Skeletal muscle cell (primary cell): Measurements from ENCODE around the gene VWC2L.
A peak's percentile ranks its signal among the peaks of the same experiment; 100 is the strongest.

Experiments used
- DNase-seq: peaks from one replicate; pipeline ENCODE4 v3.0.0-alpha.2; 2010; ENCODE audit warnings: low read depth
- H3K4me3 ChIP-seq: 2 replicates; pipeline ENCODE4 v1.5.1; 2011; ENCODE audit warnings: low read depth, mild to moderate bottlenecking, control low read depth, low read length, moderate library complexity

The VWC2L gene

GRCh38 chr2:214574084-214574781 lies 163.4 kb downstream of the VWC2L start:
- no peak overlapping the region for H3K4me3 ChIP-seq
- no peak for DNase-seq

GRCh38 chr2:214575030-214575429 lies 164.2 kb downstream of the VWC2L start:
- no peak overlapping the region for H3K4me3 ChIP-seq
- DNase-seq = no peak

GRCh38 chr2:214575465-214575864 lies 164.6 kb downstream of the VWC2L start:
- H3K4me3 ChIP-seq = no peak overlapping the region
- DNase-seq = no peak

- no peak overlapping the region for H3K4me3 ChIP-seq
- DNase-seq = no peak
These were observed 166.9 kb downstream of the VWC2L start for GRCh38 chr2:214577769-214578168.

GRCh38 chr2:214578442-214578841 lies 167.6 kb downstream of the VWC2L start:
- DNase-seq = no peak
- H3K4me3 ChIP-seq = no peak overlapping the region

DNA sequence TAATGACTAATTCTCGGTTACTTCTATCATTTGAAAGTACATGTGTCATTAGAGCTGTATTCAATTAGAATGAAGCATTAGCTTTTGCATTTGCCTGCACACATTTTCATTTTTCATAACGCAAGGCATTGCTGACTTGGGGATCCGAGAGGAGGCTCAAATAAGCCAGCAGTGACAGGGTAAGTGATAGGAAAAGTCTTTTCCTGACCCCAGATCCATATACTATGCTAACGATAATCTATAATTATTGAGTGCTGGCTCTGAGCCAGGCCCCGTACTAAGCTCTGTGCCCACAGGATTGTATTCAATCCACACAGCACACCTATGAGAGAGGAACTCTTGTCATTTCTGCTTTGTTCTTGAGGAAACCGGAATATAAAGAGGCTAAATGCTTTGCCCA lies 168.2 kb downstream of the VWC2L start:
- no peak overlapping the region for H3K4me3 ChIP-seq
- no peak for DNase-seq

GRCh38 chr2:214587442-214587841 lies 176.6 kb downstream of the VWC2L start:
- no peak for DNase-seq
- H3K4me3 ChIP-seq = no peak overlapping the region

DNA sequence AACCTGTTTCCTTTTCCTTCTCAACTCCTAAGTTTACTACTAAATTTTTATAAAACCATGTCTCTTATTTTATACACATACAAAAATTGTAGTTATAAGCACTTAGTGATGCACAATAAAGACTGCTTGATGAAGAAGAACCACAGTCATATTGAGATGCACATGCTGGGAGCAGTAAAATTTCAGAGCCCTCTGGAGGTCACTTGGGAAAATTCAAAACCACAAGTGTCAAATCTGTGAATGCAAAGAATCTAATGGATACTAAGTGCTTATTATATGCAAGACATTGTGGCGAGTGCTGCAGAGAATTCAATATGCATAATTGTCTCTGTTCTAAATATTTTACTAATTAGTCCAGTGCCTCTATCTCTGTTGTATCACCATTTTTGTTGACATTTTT lies 180.5 kb downstream of the VWC2L start:
- no peak overlapping the region for H3K4me3 ChIP-seq
- DNase-seq = no peak

DNA sequence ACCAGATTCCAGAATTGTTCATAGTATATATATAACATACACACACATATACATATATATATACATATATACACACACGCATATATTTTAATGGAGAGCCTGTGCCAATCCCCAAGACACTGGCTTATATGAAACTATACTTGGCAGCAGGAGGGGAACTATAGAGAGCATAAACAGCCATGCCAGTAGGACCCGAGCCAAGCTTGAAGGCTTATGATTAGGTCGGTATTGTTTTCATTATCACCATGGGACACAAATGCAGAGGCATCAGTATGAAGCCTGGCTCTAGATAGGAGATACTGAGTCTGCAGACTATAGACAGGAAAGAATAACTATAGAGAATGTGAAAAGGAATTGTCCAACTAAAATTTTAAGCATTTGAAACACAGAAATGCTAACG lies 181.2 kb downstream of the VWC2L start:
- H3K4me3 ChIP-seq = no peak overlapping the region
- DNase-seq = no peak

DNA sequence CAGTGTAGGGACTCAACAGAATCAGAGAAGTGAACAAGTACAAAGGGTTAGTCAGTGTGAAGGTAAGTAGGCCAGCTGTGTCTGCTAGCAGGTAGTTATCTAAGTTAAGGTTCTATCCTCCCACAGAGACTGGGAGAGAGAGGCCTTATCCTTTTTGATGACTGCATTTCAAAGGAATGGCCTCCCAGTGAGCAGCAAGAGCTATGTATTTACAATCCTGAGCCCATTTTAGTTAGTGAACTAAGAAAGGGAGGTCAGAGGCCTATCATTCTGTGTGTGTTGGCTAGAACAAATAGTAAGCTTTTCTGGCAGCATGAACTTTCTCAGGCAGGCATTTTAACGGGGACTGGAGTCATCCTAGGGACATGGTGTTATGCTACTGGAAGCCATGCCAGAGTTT lies 182.9 kb downstream of the VWC2L start:
- no peak overlapping the region for H3K4me3 ChIP-seq
- peak; percentile 54 for DNase-seq

DNA sequence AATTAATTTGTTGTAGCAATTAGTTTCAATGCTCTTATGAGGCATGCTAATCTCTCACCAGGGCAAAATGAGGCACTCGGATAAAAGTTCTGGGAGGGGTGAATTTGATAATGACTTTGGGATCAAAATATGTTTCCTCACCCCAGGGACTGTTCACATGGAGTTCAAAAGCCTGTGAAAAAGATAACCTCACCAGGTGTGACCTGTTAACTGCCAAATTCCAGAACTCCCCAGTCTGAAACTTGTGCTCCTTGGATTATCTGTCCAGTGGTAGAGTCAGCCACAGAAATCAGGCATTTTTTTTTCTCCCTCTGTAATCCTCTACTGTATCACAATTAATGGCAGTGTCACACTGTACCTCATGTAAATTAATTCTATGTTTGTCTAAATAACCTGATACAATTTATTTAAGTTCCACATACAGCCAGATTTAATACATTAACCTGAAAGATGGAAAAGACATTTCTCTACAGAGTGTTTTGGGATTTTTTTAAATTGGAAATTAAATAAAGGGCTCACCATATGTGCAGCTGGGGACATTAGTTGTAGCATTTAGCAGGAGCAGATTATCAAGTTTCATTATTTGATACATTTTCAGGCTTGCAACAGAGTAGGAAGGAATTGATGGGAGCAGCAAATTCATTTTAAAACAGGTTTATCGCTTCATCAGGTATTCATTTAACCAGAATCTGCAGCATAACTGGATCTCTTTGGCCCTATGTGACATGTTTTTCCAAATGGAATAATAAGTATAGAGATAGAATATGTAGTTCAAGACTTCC lies 191.2 kb downstream of the VWC2L start:
- no peak for DNase-seq
- H3K4me3 ChIP-seq = no peak overlapping the region

GRCh38 chr2:214604861-214605260 lies 194.0 kb downstream of the VWC2L start:
- no peak overlapping the region for H3K4me3 ChIP-seq
- peak; percentile 5 for DNase-seq

DNA sequence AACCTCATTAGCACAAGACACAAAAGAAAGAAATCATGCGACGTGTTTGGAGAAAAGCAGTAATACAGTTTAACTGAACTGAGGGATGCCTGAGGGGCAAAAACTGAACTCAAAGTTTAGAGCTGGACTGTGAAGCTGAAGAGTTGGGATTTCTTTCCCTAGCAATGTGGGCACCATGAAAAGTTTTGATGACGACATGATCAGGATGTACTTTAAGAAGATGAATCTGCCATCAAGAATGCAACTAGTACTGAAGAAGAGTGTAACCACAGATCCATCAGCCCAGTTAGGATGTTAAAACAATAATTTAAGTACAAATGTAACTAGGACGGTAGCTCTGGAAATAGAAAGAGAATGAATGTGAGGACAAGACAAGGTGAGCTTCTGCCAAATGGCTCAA lies 196.2 kb downstream of the VWC2L start:
- no peak for DNase-seq
- H3K4me3 ChIP-seq = no peak overlapping the region

DNA sequence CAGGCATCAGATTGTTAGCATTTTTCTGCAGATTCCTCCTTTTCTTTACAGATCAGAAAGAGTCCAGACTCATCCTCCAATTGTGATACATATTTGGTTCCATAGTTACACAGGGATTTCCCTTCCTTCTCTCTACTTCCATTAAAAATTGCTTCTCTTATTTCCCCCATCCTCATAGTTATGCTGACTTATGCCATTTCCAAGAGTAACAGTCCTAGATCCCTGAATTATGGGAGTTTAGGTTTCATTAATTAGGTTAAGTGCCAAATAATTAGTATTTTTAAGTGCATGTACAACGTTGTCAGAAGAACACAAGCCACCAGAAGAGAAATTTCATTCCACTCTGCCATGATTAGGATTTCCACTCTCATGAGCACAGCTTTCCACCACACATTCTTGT lies 200.2 kb downstream of the VWC2L start:
- DNase-seq = no peak

DNA sequence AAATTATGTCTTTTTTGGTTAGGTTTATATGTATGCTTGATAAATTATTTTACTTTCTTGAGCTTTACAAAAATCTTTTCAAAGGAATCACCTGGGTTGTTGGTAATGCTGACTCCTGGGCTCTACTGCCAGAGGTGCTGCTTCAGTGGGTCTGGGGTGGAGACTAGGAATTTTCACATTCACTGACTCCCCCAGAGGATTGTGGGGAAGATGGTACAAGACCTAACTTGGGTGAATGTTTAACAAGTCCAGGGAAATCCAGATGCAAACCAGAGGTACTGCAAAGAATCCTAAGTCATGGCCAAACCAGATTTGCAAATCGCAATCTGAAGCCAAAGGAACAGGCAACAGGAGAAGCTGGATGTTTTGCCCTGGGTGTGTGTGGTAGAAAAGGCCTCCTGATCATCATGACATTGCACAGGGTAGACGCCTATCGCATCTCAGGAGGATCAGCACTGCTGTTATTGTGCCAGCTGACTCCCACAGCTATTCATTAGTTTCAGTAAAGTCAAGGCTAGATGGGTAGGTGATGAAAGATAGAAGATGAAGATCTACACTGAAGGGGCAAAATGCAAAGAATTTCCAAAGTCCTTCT lies 213.4 kb downstream of the VWC2L start:
- no peak overlapping the region for H3K4me3 ChIP-seq
- DNase-seq = no peak

More for the DNA sequence above, 200.2 kb downstream of the VWC2L start:
- H3K4me3 ChIP-seq = no peak overlapping the region

DNA sequence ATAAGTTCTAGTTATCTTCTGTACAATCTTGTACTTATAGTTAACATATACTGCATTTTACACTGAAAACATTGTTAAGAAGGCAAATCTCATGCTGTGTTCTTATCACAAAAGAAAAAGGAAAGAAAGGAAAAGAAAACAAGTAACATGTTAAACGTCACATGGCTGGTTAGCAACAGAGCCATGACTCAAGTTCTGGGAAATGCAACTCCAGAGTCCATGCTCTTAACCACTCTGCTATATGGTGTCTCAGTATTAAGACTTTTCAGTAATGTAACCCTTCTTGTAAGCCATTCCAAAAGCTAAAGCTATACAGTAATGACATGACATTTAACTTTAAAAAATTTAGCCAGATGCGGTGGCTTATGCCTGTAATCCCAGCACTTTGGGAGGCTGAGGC lies 217.2 kb downstream of the VWC2L start:
- no peak overlapping the region for H3K4me3 ChIP-seq
- DNase-seq = no peak
